ENCODE measurements around the gene CREG1.
A peak's percentile ranks its signal among the peaks of the same experiment; 100 is the strongest.
"Not testable (repeated sequence)": the region's sequence is repeated elsewhere in the genome, so short reads cannot be mapped to it uniquely, and the experiment has no call there.

CREG1 gene

GRCh38 chr1:167563579-167564246 is 10.2 kb upstream of the CREG1 start:
- no peak for DNase-seq

- no peak for DNase-seq
These were observed 9.1 kb upstream of the CREG1 start for GRCh38 chr1:167562702-167563101.

GRCh38 chr1:167561753-167562152 is 8.2 kb upstream of the CREG1 start:
- DNase-seq: no peak

GRCh38 chr1:167555971-167556714 is 2.6 kb upstream of the CREG1 start:
- DNase-seq: peak; percentile 82

- DNase-seq: not testable (repeated sequence)
These were observed 1.5 kb upstream of the CREG1 start for GRCh38 chr1:167555072-167555471.

GRCh38 chr1:167554028-167554779 is 642 bp upstream of the CREG1 start:
- no peak for DNase-seq

GRCh38 chr1:167551362-167551761 is 2.2 kb downstream of the CREG1 start:
- DNase-seq: no peak

GRCh38 chr1:167548059-167548932 is 5.3 kb downstream of the CREG1 start:
- no peak for DNase-seq

GRCh38 chr1:167546935-167547334 is 6.6 kb downstream of the CREG1 start:
- DNase-seq: no peak

GRCh38 chr1:167545349-167545748 is 8.2 kb downstream of the CREG1 start:
- no peak for DNase-seq

GRCh38 chr1:167544447-167545093 is 9.0 kb downstream of the CREG1 start:
- no peak for DNase-seq

GRCh38 chr1:167543199-167543990 is 10.2 kb downstream of the CREG1 start:
- no peak for DNase-seq

- no peak for DNase-seq
These were observed 11.2 kb downstream of the CREG1 start for GRCh38 chr1:167542109-167543032.

GRCh38 chr1:167541610-167542009 is 12.0 kb downstream of the CREG1 start:
- DNase-seq: no peak

- no peak for DNase-seq
These were observed 12.6 kb downstream of the CREG1 start for GRCh38 chr1:167541003-167541402.

GRCh38 chr1:167538657-167539056 is 14.9 kb downstream of the CREG1 start:
- DNase-seq: no peak

GRCh38 chr1:167533851-167534300 is 19.7 kb downstream of the CREG1 start:
- DNase-seq: peak; percentile 71

- DNase-seq: no peak
These were observed 20.4 kb downstream of the CREG1 start for GRCh38 chr1:167532964-167533824.

- no peak for DNase-seq
These were observed 21.2 kb downstream of the CREG1 start for GRCh38 chr1:167532375-167532774.
